ENCODE measurements around the gene ACADVL. TPM values are rescaled to one million over a fixed set of nuclear protein-coding genes. Genes with fewer than 3 reads are reported as not detected.

Gene ACADVL
- total RNA-seq, 3 donors from 2014 or later (not counting 1 experiment from before 2014, with no cell fraction given), result 439 to 637 (median 607) TPM

GRCh38 chr17:7226721-7227710, 7.3 kb downstream of the ACADVL start:
- WGBS (ENCODE audit: insufficient coverage), result 97% methylated on average over 31 of the region's 31 CpGs
- intact Hi-C loops (cut with micrococcal nuclease), result no loop called here
- Histone ChIP-seq H3K27ac (ENCODE audit: low read length) (no peak overlapping the region), H3K4me1 (ENCODE audit: control insufficient read depth, insufficient read depth, low read length) (peaks cover 4% of the 10 kb centered on the region), H3K4me3 (ENCODE audit: low read length) (no peak overlapping the region), H3K9me3 (ENCODE audit: control insufficient read depth, insufficient read depth, low read length) (no peaks in the 10 kb centered on the region), H3K27me3 (ENCODE audit: control insufficient read depth, insufficient read depth, low read length) (no peaks in the 10 kb centered on the region), H3K36me3 (ENCODE audit: control insufficient read depth, insufficient read depth, low read length) (peaks cover 74% of the 10 kb centered on the region)
- Mint-ChIP-seq H3K36me3 (no peaks in the 10 kb centered on the region), H3K4me1 (peaks cover 2 to 14% of the 10 kb centered on the region in 2 donors), H3K27me3 (ENCODE audit: low read depth in 2 of 2) (no peaks in the 10 kb centered on the region), H3K4me3 (no peak overlapping the region), H3K9me3 (no peaks in the 10 kb centered on the region), H3K27ac (no peak overlapping the region)
- no peak for TF ChIP-seq CTCF (IDR thresholded peaks at IDR 0.05)
- DNase-seq, result no peak
- no peak for ATAC-seq

DNA sequence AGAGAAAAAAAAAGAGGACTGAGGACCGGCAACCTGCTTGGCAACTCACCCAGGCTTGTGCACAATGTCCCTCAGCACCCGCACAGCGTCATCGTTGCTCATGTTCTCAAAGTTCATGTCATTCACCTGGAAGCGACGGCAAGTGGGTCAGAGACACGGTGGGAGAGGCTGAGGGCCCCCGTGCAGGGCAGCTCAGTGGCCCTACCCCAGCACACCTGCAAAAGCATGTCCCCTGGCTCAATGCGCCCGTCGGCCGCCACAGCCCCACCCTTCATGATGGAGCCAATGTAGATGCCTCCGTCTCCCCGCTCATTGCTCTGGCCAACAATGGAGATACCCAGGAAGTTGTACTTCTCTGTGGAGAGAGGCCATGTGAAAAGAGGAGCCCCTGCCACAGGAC, 9.2 kb downstream of the ACADVL start:
- Mint-ChIP-seq H3K27ac (no peak overlapping the region), H3K36me3 (no peaks in the 10 kb centered on the region), H3K9me3 (no peaks in the 10 kb centered on the region), H3K4me1 (peaks cover 18 to 30% of the 10 kb centered on the region in 2 donors), H3K4me3 (no peak overlapping the region), H3K27me3 (ENCODE audit: low read depth in 2 of 2) (no peaks in the 10 kb centered on the region)
- peaks cover 15% of the 10 kb centered on the region for H3K4me1 ChIP-seq (ENCODE audit: control insufficient read depth, insufficient read depth, low read length)
- no peaks in the 10 kb centered on the region for H3K27me3 ChIP-seq (ENCODE audit: control insufficient read depth, insufficient read depth, low read length)
- 97% methylated on average over 14 of the region's 14 CpGs for WGBS (ENCODE audit: insufficient coverage)
- no peak for TF ChIP-seq CTCF (IDR thresholded peaks at IDR 0.05)
- DNase-seq (no peak), ATAC-seq (no peak)
- peaks cover 57% of the 10 kb centered on the region for H3K36me3 ChIP-seq (ENCODE audit: control insufficient read depth, insufficient read depth, low read length)
- no peak overlapping the region for H3K27ac ChIP-seq (ENCODE audit: low read length)
- intact Hi-C loops (cut with micrococcal nuclease), result no loop called here
- H3K9me3 ChIP-seq (ENCODE audit: control insufficient read depth, insufficient read depth, low read length), result no peaks in the 10 kb centered on the region
- H3K4me3 ChIP-seq (ENCODE audit: low read length), result no peak overlapping the region

DNA sequence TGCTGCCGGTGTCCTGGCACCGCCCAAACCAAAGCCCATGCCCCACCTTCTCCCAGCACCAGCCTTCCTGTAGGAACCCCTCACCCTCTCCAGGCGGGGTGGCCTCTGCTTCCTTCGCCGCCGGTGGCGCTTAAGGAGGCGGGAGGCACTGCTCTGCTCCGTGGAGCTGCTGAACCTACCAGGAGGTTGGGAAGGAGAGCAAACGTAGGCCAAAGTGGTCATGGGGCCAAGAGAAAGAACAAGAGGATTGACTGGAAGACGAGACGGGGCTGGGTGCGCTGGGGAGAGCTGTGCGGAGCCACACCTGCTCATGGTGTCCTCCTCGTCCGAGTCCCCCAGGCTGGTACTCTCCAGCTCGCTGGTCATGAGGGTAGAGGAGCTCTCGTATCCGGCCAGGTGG, 9.8 kb downstream of the ACADVL start:
- ATAC-seq, result no peak
- no peaks in the 10 kb centered on the region for H3K27me3 Mint-ChIP-seq (ENCODE audit: low read depth in 2 of 2)

More for the DNA sequence above, 9.8 kb downstream of the ACADVL start:
- DNase-seq, result no peak
- no peak overlapping the region for H3K4me3 Mint-ChIP-seq
- Histone ChIP-seq H3K9me3 (ENCODE audit: control insufficient read depth, insufficient read depth, low read length) (no peaks in the 10 kb centered on the region), H3K4me3 (ENCODE audit: low read length) (no peak overlapping the region), H3K27me3 (ENCODE audit: control insufficient read depth, insufficient read depth, low read length) (no peaks in the 10 kb centered on the region), H3K36me3 (ENCODE audit: control insufficient read depth, insufficient read depth, low read length) (peaks cover 53% of the 10 kb centered on the region), H3K4me1 (ENCODE audit: control insufficient read depth, insufficient read depth, low read length) (peaks cover 17% of the 10 kb centered on the region), H3K27ac (ENCODE audit: low read length) (no peak overlapping the region)
- no peaks in the 10 kb centered on the region for H3K36me3 Mint-ChIP-seq
- H3K4me1 Mint-ChIP-seq, result peaks cover 18 to 36% of the 10 kb centered on the region in 2 donors
- TF ChIP-seq CTCF (IDR thresholded peaks at IDR 0.05), result no peak
- no peaks in the 10 kb centered on the region for H3K9me3 Mint-ChIP-seq
- no peak overlapping the region for H3K27ac Mint-ChIP-seq
- intact Hi-C loops (cut with micrococcal nuclease), result no loop called here
- 97% methylated on average over 19 of the region's 19 CpGs for WGBS (ENCODE audit: insufficient coverage)

Data from natural killer cell (primary cell).